HCT116 (cell line): ENCODE data around the gene DHX34. TPM values are rescaled to one million over a fixed set of nuclear protein-coding genes. Genes with fewer than 3 reads are reported as not detected.

Experiments used
- ATAC-seq: fragments of 200-7000 bp; cut with Tn5 transposase; 2 replicates; pipeline ENCODE4 v1.9.1; 2020; ENCODE audit warnings: mild to moderate bottlenecking, moderate library complexity
- BruUV-seq: library from RNA; stranded (reverse); fragments of 400-500 nt; replicated peaks from 2 replicates; lab custom pipeline; 2021; lab: Mats Ljungman, UMichigan
- CTCF ChIA-PET: fragments of 300-600 bp; sonication (Branson Sonifier 250); formaldehyde crosslinking; loops from one replicate; lab custom pipeline; 2021; ENCODE audit warnings: antibody characterized with exemption; lab: Charles Lee
- POLR2A ChIA-PET: fragments of 300-600, 350-600 bp; sonication (Branson Sonifier 250); formaldehyde crosslinking; loops from one replicate; lab custom pipeline; 2021; ENCODE audit warnings: antibody characterized with exemption; lab: Charles Lee
- RAD21 ChIA-PET, 2 experiments: fragments of 300-600 bp; sonication (Branson Sonifier 250); formaldehyde crosslinking; loops; one replicate each; lab custom pipeline; 2023; ENCODE audit warnings: low total read pairs in 2 of 2; ENCODE audit not compliant: uncharacterized antibody in 2 of 2, unreplicated experiment in 2 of 2, low non-redundant PET in 1 of 2; lab: Charles Lee
- DNase-seq: peaks from one replicate; pipeline ENCODE4 v3.0.0-alpha.2; 2010; ENCODE audit warnings: low read depth, low spot score
- H2AFZ ChIP-seq: fragments of 200-600 bp; shearing (Covaris generic), sonication (generic); 2 replicates; pipeline ENCODE4 v1.6.1; 2017; ENCODE audit warnings: low read depth, mixed run types, mixed read lengths, antibody characterized with exemption, low read length; ENCODE audit not compliant: poor library complexity, severe bottlenecking
- H3K27ac ChIP-seq: 2 replicates; pipeline ENCODE4 v1.5.1; 2012; ENCODE audit warnings: low read depth, low read length
- H3K27me3 ChIP-seq: fragments of 200-600 bp; sonication (generic); 2 replicates; pipeline ENCODE4 v1.6.1; 2016; ENCODE audit warnings: mixed run types, low read length, mixed read lengths; ENCODE audit not compliant: insufficient read depth
- H3K36me3 ChIP-seq, 2 experiments: fragments of 200-500 bp in 1 of 2; fragments of 200-600 bp in 1 of 2; sonication (Bioruptor generic) in 1 of 2; sonication (generic) in 1 of 2; 2 replicates each; pipeline versions ENCODE4 v1.5.1 to v1.6.1; 2014 to 2016; ENCODE audit warnings: low read length in 2 of 2, inconsistent platforms in 1 of 2, mixed read lengths in 1 of 2, mixed run types in 1 of 2; ENCODE audit not compliant: insufficient read depth in 2 of 2, control insufficient read depth in 1 of 2
- H3K4me1 ChIP-seq, 2 experiments: fragments of 200-600 bp in 1 of 2; sonication (generic) in 1 of 2; 2 replicates each; pipeline versions ENCODE4 v1.5.1 to v1.6.1; 2012 to 2017; ENCODE audit warnings: low read length in 2 of 2, inconsistent platforms in 1 of 2, mild to moderate bottlenecking in 1 of 2, mixed read lengths in 1 of 2, mixed run types in 1 of 2, moderate library complexity in 1 of 2; ENCODE audit not compliant: insufficient read depth in 2 of 2, control insufficient read depth in 1 of 2
- H3K4me2 ChIP-seq: fragments of 200-600 bp; sonication (generic); 2 replicates; pipeline ENCODE4 v1.6.1; 2017; ENCODE audit warnings: mixed run types, low read length, mixed read lengths
- H3K4me3 ChIP-seq, 2 experiments: fragments of 200-600 bp in 1 of 2; sonication (generic) in 1 of 2; replicated peaks in 1 of 2; 2 replicates each; pipeline ENCODE4 v1.5.1; 2011 to 2016; ENCODE audit warnings: low read length in 2 of 2, control low read depth in 1 of 2, low read depth in 1 of 2, mild to moderate bottlenecking in 1 of 2, mixed read lengths in 1 of 2, mixed run types in 1 of 2
- H3K79me2 ChIP-seq: fragments of 200-600 bp; sonication (generic); 2 replicates; pipeline ENCODE4 v1.6.1; 2017; ENCODE audit warnings: mild to moderate bottlenecking, mixed run types, low read length, moderate library complexity, mixed read lengths; ENCODE audit not compliant: insufficient read depth
- H3K9ac ChIP-seq: fragments of 200-600 bp; sonication (generic); 2 replicates; pipeline ENCODE4 v1.6.1; 2016; ENCODE audit warnings: low read length, mixed read lengths
- H3K9me2 ChIP-seq: fragments of 200-600 bp; sonication (generic), shearing (Covaris generic); 2 replicates; pipeline ENCODE4 v1.6.1; 2017; ENCODE audit warnings: mixed run types, mild to moderate bottlenecking, moderate library complexity; ENCODE audit not compliant: insufficient read depth
- H3K9me3 ChIP-seq, 2 experiments: fragments of 200-500 bp in 1 of 2; fragments of 200-600 bp in 1 of 2; sonication (Bioruptor generic) in 1 of 2; sonication (generic) in 1 of 2; 2 replicates each; pipeline ENCODE4 v1.6.1; 2014 to 2017; ENCODE audit warnings: low read length in 2 of 2, mixed read lengths in 2 of 2, inconsistent platforms in 1 of 2, low read depth in 1 of 2, mild to moderate bottlenecking in 1 of 2, mixed run types in 1 of 2, moderate library complexity in 1 of 2; ENCODE audit not compliant: control insufficient read depth in 1 of 2, insufficient read depth in 1 of 2
- H4K20me1 ChIP-seq: fragments of 200-600 bp; sonication (generic), shearing (Covaris generic); 2 replicates; pipeline ENCODE4 v1.6.1; 2017; ENCODE audit warnings: mixed run types, mild to moderate bottlenecking, moderate library complexity; ENCODE audit not compliant: insufficient read depth
- ATF3 ChIP-seq: IDR thresholded peaks from 2 replicates; pipeline ENCODE4 v1.6.1; 2012
- CBX3 ChIP-seq: IDR thresholded peaks from 2 replicates; pipeline ENCODE4 v1.6.1; 2012; ENCODE audit warnings: low read depth
- CEBPB ChIP-seq: IDR thresholded peaks from 2 replicates; pipeline ENCODE4 v1.6.1; 2012; ENCODE audit warnings: low read depth
- ELF1 ChIP-seq: IDR thresholded peaks from 2 replicates; pipeline ENCODE4 v1.6.1; 2012; ENCODE audit warnings: low read depth, borderline replicate concordance
- EZH2 ChIP-seq: fragments of 200-600 bp; sonication (generic); IDR thresholded peaks from 2 replicates; pipeline ENCODE4 v1.6.1; 2017; ENCODE audit warnings: antibody characterized with exemption, mixed run types
- FOSL1 ChIP-seq: IDR thresholded peaks from 2 replicates; pipeline ENCODE4 v1.6.1; 2012; ENCODE audit warnings: low read depth
- JUND ChIP-seq: IDR thresholded peaks from 2 replicates; pipeline ENCODE4 v1.6.1; 2012
- MAX ChIP-seq: IDR thresholded peaks from 2 replicates; pipeline ENCODE4 v1.6.1; 2012
- POLR2AphosphoS5 ChIP-seq: IDR thresholded peaks from 2 replicates; pipeline ENCODE4 v1.6.1; 2011; ENCODE audit warnings: mild to moderate bottlenecking, low read depth, low read length, moderate library complexity
- SIN3A ChIP-seq: IDR thresholded peaks from 2 replicates; pipeline ENCODE4 v1.6.1; 2012; ENCODE audit warnings: low read depth
- SP1 ChIP-seq: IDR thresholded peaks from 2 replicates; pipeline ENCODE4 v1.6.1; 2012; ENCODE audit warnings: low read depth
- ZBTB33 ChIP-seq: IDR thresholded peaks from 2 replicates; pipeline ENCODE4 v1.6.1; 2011; ENCODE audit warnings: mild to moderate bottlenecking, low read length, moderate library complexity; ENCODE audit not compliant: insufficient replicate concordance; ENCODE audit errors: extremely low read depth
- intact Hi-C: fragments of 100-400 bp; cut with micrococcal nuclease; formaldehyde crosslinking; loops from 2 replicates; pipeline ENCODE4 v1.10.0; 2022
- total RNA-seq: library from RNA; stranded (reverse); gene quantifications from one replicate; pipeline ENCODE4 v1.2.1, GENCODE V29; 2021; ENCODE audit not compliant: unreplicated experiment

DHX34 gene
- total RNA-seq, 1 experiment from 2014 or later: 30.5 TPM

GRCh38 chr19:47315125-47315821, 33.8 kb upstream of the DHX34 start:
- no peak overlapping the region for H2AFZ ChIP-seq

More at GRCh38 chr19:47315125-47315821, 33.8 kb upstream of the DHX34 start:
- H3K4me2 ChIP-seq: peak overlapping the region; percentile 61
- no peak overlapping the region for H3K9ac ChIP-seq
- peaks cover 12 to 21% of the 10 kb centered on the region in 2 experiments for H3K4me1 ChIP-seq
- H3K27me3 ChIP-seq: no peaks in the 10 kb centered on the region
- RAD21 ChIA-PET: no interaction called here
- DNase-seq (peak; percentile 87), ATAC-seq (peak; percentile 90)
- no peaks in the 10 kb centered on the region for H3K36me3 ChIP-seq
- no peaks in the 10 kb centered on the region for H3K79me2 ChIP-seq
- no peaks in the 10 kb centered on the region for H3K9me3 ChIP-seq
- no peak overlapping the region for H3K4me3 ChIP-seq
- no peaks in the 10 kb centered on the region for H3K9me2 ChIP-seq
- TF ChIP-seq ZBTB33 (no peak), SIN3A (peak; percentile 90), MAX (peak; percentile 67; the same call in 1 of the 2 replicates), FOSL1 (peak; percentile 82), ATF3 (no peak), CEBPB (peak; percentile 99), SP1 (peak; percentile 65), CBX3 (no peak), JUND (peak; percentile 80), POLR2AphosphoS5 (peak; percentile 57; the same call in 1 of the 2 replicates), EZH2 (no peak), ELF1 (no peak)
- CTCF ChIA-PET: interaction anchor here (0.9 to 4.3 kb wide), 3 partner anchors 11 to 34 kb away, joined by 3 to 23 read pairs (median 3); partner anchors contain the start of gene DHX34
- intact Hi-C loops: loop anchor here (1.0 kb wide), 1 partner anchor 34 kb away; the partner anchor contains the start of gene DHX34
- H3K27ac ChIP-seq: no peak overlapping the region
- no peaks in the 10 kb centered on the region for H4K20me1 ChIP-seq
- POLR2A ChIA-PET: interaction anchor here (0.8 to 1.6 kb wide), 4 partner anchors 22 to 59 kb away, joined by 3 to 5 read pairs (median 3); partner anchors contain the start of genes CCDC9 and DHX34
- BruUV-seq: no TSS peak
